ENCODE data around the gene NOS1AP. TPM values are rescaled to one million over a fixed set of nuclear protein-coding genes. Genes with fewer than 3 reads are reported as not detected.

NOS1AP gene
- total RNA-seq, 2 experiments from 2014 or later, result not detected

GRCh38 chr1:162265983-162266382 lies 196.5 kb downstream of the NOS1AP start:
- Histone ChIP-seq H3K4me2 (ENCODE audit: low read length) (no peak overlapping the region), H3K4me1 (ENCODE audit: insufficient read depth, low read length, poor library complexity, severe bottlenecking) (no peaks in the 10 kb centered on the region), H3K4me3 (ENCODE audit: low read depth, low read length, poor library complexity, severe bottlenecking) (no peak overlapping the region), H3K36me3 (ENCODE audit: insufficient read depth, low read length) (no peaks in the 10 kb centered on the region), H2AFZ (ENCODE audit: low read length) (no peak overlapping the region), H3K9me3 (ENCODE audit: low read length) (no peaks in the 10 kb centered on the region), H3K9me2 (ENCODE audit: insufficient read depth, low read length) (no peaks in the 10 kb centered on the region), H3K27ac (ENCODE audit: low read depth, low read length, poor library complexity, severe bottlenecking) (no peak overlapping the region), H4K20me1 (ENCODE audit: insufficient read depth, low read length) (no peaks in the 10 kb centered on the region), H3K79me2 (ENCODE audit: insufficient read depth, low read depth, low read length) (no peaks in the 10 kb centered on the region)
- DNase-seq (ENCODE audit: low spot score), result no peak
- BruUV-seq (replicated peaks), result no TSS peak
- ChIA-PET POLR2A (no interaction called here), CTCF (ENCODE audit: unreplicated experiment) (no interaction called here)
- intact Hi-C loops (cut with micrococcal nuclease; ENCODE audit: unreplicated experiment), result no loop called here
- no peak for TF ChIP-seq CTCF (conservative IDR thresholded peaks at IDR 0.05; ENCODE audit: low read length)
- no peak for TF ChIP-seq EZH2phosphoT487 (IDR thresholded peaks at IDR 0.05; ENCODE audit: borderline replicate concordance, low read depth, low read length)

DNA sequence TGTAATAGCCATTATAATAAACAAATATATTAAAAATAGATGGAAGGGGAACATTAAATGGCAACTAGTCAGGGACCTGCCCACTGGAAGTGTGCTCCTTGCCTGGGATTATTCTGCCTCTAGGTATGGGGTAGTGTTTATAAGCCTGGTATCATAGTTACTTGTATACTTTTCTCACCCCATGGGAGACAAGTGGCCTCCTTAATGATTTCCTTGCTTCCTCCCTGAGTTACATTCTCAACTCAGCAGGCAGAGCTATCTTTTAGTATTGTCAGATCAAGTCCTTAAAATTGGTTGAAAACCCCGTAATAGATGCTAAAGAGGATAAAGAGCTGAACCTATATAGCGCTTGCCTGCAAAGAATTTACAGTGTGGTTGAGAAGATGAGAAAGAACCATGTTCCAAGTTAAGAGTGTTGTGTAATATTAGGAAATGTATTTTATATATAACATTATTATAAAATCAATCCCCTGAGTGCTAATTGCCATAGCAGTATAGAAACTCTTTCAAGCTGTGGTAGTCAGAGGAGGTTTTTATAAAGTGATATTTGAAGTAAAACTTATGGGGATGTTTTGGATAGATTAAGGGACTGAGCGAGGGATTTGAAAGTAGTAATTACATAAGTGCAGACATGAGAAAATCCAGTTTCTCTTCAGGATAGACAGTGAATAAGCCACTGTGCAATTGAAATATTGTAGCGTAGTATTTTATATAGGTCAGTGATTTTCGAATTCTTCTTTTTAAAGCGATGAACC lies 200.7 kb downstream of the NOS1AP start:
- no peak overlapping the region for H3K4me3 ChIP-seq (ENCODE audit: low read depth, low read length, poor library complexity, severe bottlenecking)
- no peaks in the 10 kb centered on the region for H3K9me3 ChIP-seq (ENCODE audit: low read length)
- H3K27ac ChIP-seq (ENCODE audit: low read depth, low read length, poor library complexity, severe bottlenecking), result no peak overlapping the region
- BruUV-seq (replicated peaks), result no TSS peak
- H3K4me1 ChIP-seq (ENCODE audit: insufficient read depth, low read length, poor library complexity, severe bottlenecking), result no peaks in the 10 kb centered on the region
- H4K20me1 ChIP-seq (ENCODE audit: insufficient read depth, low read length), result no peaks in the 10 kb centered on the region
- POLR2A ChIA-PET, result no interaction called here
- intact Hi-C loops (cut with micrococcal nuclease; ENCODE audit: unreplicated experiment), result no loop called here
- DNase-seq (ENCODE audit: low spot score), result no peak
- H2AFZ ChIP-seq (ENCODE audit: low read length), result no peak overlapping the region
- CTCF ChIA-PET (ENCODE audit: unreplicated experiment), result no interaction called here
- no peak overlapping the region for H3K4me2 ChIP-seq (ENCODE audit: low read length)
- TF ChIP-seq CTCF (conservative IDR thresholded peaks at IDR 0.05; ENCODE audit: low read length), result no peak
- TF ChIP-seq EZH2phosphoT487 (IDR thresholded peaks at IDR 0.05; ENCODE audit: borderline replicate concordance, low read depth, low read length), result no peak
- H3K9me2 ChIP-seq (ENCODE audit: insufficient read depth, low read length), result no peaks in the 10 kb centered on the region
- no peaks in the 10 kb centered on the region for H3K79me2 ChIP-seq (ENCODE audit: insufficient read depth, low read depth, low read length)
- no peaks in the 10 kb centered on the region for H3K36me3 ChIP-seq (ENCODE audit: insufficient read depth, low read length)

GRCh38 chr1:162271972-162272371 lies 202.5 kb downstream of the NOS1AP start:
- H3K27ac ChIP-seq (ENCODE audit: low read depth, low read length, poor library complexity, severe bottlenecking), result no peak overlapping the region
- H3K36me3 ChIP-seq (ENCODE audit: insufficient read depth, low read length), result no peaks in the 10 kb centered on the region
- no TSS peak for BruUV-seq (replicated peaks)
- DNase-seq (ENCODE audit: low spot score), result no peak
- intact Hi-C loops (cut with micrococcal nuclease; ENCODE audit: unreplicated experiment), result no loop called here
- no peaks in the 10 kb centered on the region for H3K79me2 ChIP-seq (ENCODE audit: insufficient read depth, low read depth, low read length)
- H2AFZ ChIP-seq (ENCODE audit: low read length), result no peak overlapping the region
- H4K20me1 ChIP-seq (ENCODE audit: insufficient read depth, low read length), result no peaks in the 10 kb centered on the region
- TF ChIP-seq EZH2phosphoT487 (IDR thresholded peaks at IDR 0.05; ENCODE audit: borderline replicate concordance, low read depth, low read length) (no peak), CTCF (conservative IDR thresholded peaks at IDR 0.05; ENCODE audit: low read length) (no peak)
- H3K4me1 ChIP-seq (ENCODE audit: insufficient read depth, low read length, poor library complexity, severe bottlenecking), result no peaks in the 10 kb centered on the region
- no peak overlapping the region for H3K4me3 ChIP-seq (ENCODE audit: low read depth, low read length, poor library complexity, severe bottlenecking)
- H3K4me2 ChIP-seq (ENCODE audit: low read length), result no peak overlapping the region
- ChIA-PET POLR2A (no interaction called here), CTCF (ENCODE audit: unreplicated experiment) (no interaction called here)
- no peaks in the 10 kb centered on the region for H3K9me3 ChIP-seq (ENCODE audit: low read length)
- H3K9me2 ChIP-seq (ENCODE audit: insufficient read depth, low read length), result no peaks in the 10 kb centered on the region

All from OCI-LY7 (cell line).